RWPE1 (cell line): ENCODE results near the gene CFAP61.

Experiments used
- CTCF ChIA-PET: fragments of 350-600 bp; sonication (Branson Sonifier 250); formaldehyde crosslinking; extraction: SDS; loops from one replicate; lab custom pipeline; 2021; lab: Yijun Ruan, JAX
- POLR2A ChIA-PET: fragments of 400-600 bp; formaldehyde crosslinking; extraction: SDS; loops from one replicate; lab custom pipeline; 2020; ENCODE audit warnings: antibody characterized with exemption; ENCODE audit not compliant: low non-redundant PET; lab: Yijun Ruan, JAX
- DNase-seq: peaks from one replicate; pipeline ENCODE4 v3.0.0; 2012; ENCODE audit warnings: low spot score
- H3K27ac ChIP-seq: fragments of 450-650 bp; 2 replicates; pipeline ENCODE4 v1.5.1; 2017
- CTCF ChIP-seq: fragments of 450-650 bp; conservative IDR thresholded peaks from 2 replicates; pipeline ENCODE4 v1.5.1; 2017; ENCODE audit warnings: low read depth, mild to moderate bottlenecking

Gene CFAP61

GRCh38 chr20:20246996-20247633, 194.8 kb downstream of the CFAP61 start:
- H3K27ac ChIP-seq, result no peak overlapping the region
- no peak for DNase-seq
- CTCF ChIA-PET, result no interaction called here
- TF ChIP-seq CTCF, result no peak
- POLR2A ChIA-PET, result no interaction called here

- no peak overlapping the region for H3K27ac ChIP-seq
- ChIA-PET CTCF (no interaction called here), POLR2A (no interaction called here)
- DNase-seq, result no peak
- TF ChIP-seq CTCF, result no peak
These were observed 196.4 kb downstream of the CFAP61 start for GRCh38 chr20:20248620-20249200.

GRCh38 chr20:20251317-20251716, 199.0 kb downstream of the CFAP61 start:
- CTCF ChIA-PET, result no interaction called here
- POLR2A ChIA-PET, result no interaction called here
- no peak for DNase-seq
- TF ChIP-seq CTCF, result no peak
- no peak overlapping the region for H3K27ac ChIP-seq

- DNase-seq, result no peak
- ChIA-PET POLR2A (no interaction called here), CTCF (no interaction called here)
- no peak for TF ChIP-seq CTCF
- no peak overlapping the region for H3K27ac ChIP-seq
These were observed 199.5 kb downstream of the CFAP61 start for GRCh38 chr20:20251836-20252235.

- POLR2A ChIA-PET, result no interaction called here
- TF ChIP-seq CTCF, result no peak
- DNase-seq, result no peak
- H3K27ac ChIP-seq, result no peak overlapping the region
- CTCF ChIA-PET, result interaction anchor here (0.6 to 1.9 kb wide), 2 partner anchors 15 to 21 kb away, joined by 5 to 6 read pairs; no protein-coding TSS in a partner anchor
These were observed 200.9 kb downstream of the CFAP61 start for GRCh38 chr20:20253039-20253743.

- H3K27ac ChIP-seq, result no peak overlapping the region
- ChIA-PET POLR2A (no interaction called here), CTCF (interaction anchor here (0.6 to 1.9 kb wide), 2 partner anchors 16 to 21 kb away, joined by 5 to 6 read pairs; no protein-coding TSS in a partner anchor)
- DNase-seq, result no peak
- no peak for TF ChIP-seq CTCF
These were observed 201.5 kb downstream of the CFAP61 start for GRCh38 chr20:20253744-20254330.
